ENCODE data around the gene CUX1. TPM values are rescaled to one million over a fixed set of nuclear protein-coding genes. Genes with fewer than 3 reads are reported as not detected.
"Not testable (repeated sequence)": the region's sequence is repeated elsewhere in the genome, so short reads cannot be mapped to it uniquely, and the experiment has no call there.

Gene CUX1
- total RNA-seq, 2 experiments from 2014 or later: 21.1 to 22.4 TPM

GRCh38 chr7:102044641-102044983 is 227.2 kb downstream of the CUX1 start:
- CTCF ChIA-PET: no interaction called here
- POLR2A ChIA-PET: no interaction called here
- Mint-ChIP-seq H3K27me3 (no peaks in the 10 kb centered on the region), H3K36me3 (ENCODE audit: low read depth) (no peaks in the 10 kb centered on the region), H3K27ac (no peak overlapping the region), H3K4me1 (no peaks in the 10 kb centered on the region), H3K4me3 (no peak overlapping the region), H3K9me3 (no peaks in the 10 kb centered on the region)
- DNase-seq: no peak

- no peaks in the 10 kb centered on the region for H3K27me3 Mint-ChIP-seq
- no peak for DNase-seq
- H3K9me3 Mint-ChIP-seq: no peaks in the 10 kb centered on the region
- H3K4me3 Mint-ChIP-seq: no peak overlapping the region
- no peaks in the 10 kb centered on the region for H3K36me3 Mint-ChIP-seq (ENCODE audit: low read depth)
- H3K27ac Mint-ChIP-seq: no peak overlapping the region
- POLR2A ChIA-PET: no interaction called here
- H3K4me1 Mint-ChIP-seq: no peaks in the 10 kb centered on the region
- CTCF ChIA-PET: no interaction called here
Observed at GRCh38 chr7:102044984-102045673, 227.7 kb downstream of the CUX1 start.

GRCh38 chr7:102045681-102046372 is 228.4 kb downstream of the CUX1 start:
- CTCF ChIA-PET: no interaction called here
- no peaks in the 10 kb centered on the region for H3K36me3 Mint-ChIP-seq (ENCODE audit: low read depth)
- POLR2A ChIA-PET: no interaction called here
- DNase-seq: no peak
- no peaks in the 10 kb centered on the region for H3K9me3 Mint-ChIP-seq
- no peak overlapping the region for H3K27ac Mint-ChIP-seq
- no peaks in the 10 kb centered on the region for H3K27me3 Mint-ChIP-seq
- no peak overlapping the region for H3K4me3 Mint-ChIP-seq
- H3K4me1 Mint-ChIP-seq: no peaks in the 10 kb centered on the region

GRCh38 chr7:102046373-102047117 is 229.1 kb downstream of the CUX1 start:
- no peak for DNase-seq
- Mint-ChIP-seq H3K4me3 (no peak overlapping the region), H3K27me3 (no peaks in the 10 kb centered on the region), H3K36me3 (ENCODE audit: low read depth) (no peaks in the 10 kb centered on the region), H3K4me1 (no peaks in the 10 kb centered on the region), H3K27ac (no peak overlapping the region), H3K9me3 (no peaks in the 10 kb centered on the region)
- POLR2A ChIA-PET: no interaction called here
- CTCF ChIA-PET: no interaction called here

- POLR2A ChIA-PET: no interaction called here
- H3K36me3 Mint-ChIP-seq (ENCODE audit: low read depth): no peaks in the 10 kb centered on the region
- no peak for DNase-seq
- no peak overlapping the region for H3K4me3 Mint-ChIP-seq
- no peaks in the 10 kb centered on the region for H3K4me1 Mint-ChIP-seq
- no peaks in the 10 kb centered on the region for H3K27me3 Mint-ChIP-seq
- H3K27ac Mint-ChIP-seq: no peak overlapping the region
- H3K9me3 Mint-ChIP-seq: no peaks in the 10 kb centered on the region
- CTCF ChIA-PET: no interaction called here
Observed at GRCh38 chr7:102047167-102047566, 229.7 kb downstream of the CUX1 start.

GRCh38 chr7:102049765-102050164 is 232.3 kb downstream of the CUX1 start:
- ChIA-PET CTCF (no interaction called here), POLR2A (no interaction called here)
- Mint-ChIP-seq H3K4me1 (no peaks in the 10 kb centered on the region), H3K36me3 (ENCODE audit: low read depth) (no peaks in the 10 kb centered on the region), H3K4me3 (no peak overlapping the region), H3K9me3 (peaks cover 9% of the 10 kb centered on the region), H3K27me3 (no peaks in the 10 kb centered on the region), H3K27ac (no peak overlapping the region)
- DNase-seq: no peak

- no peaks in the 10 kb centered on the region for H3K36me3 Mint-ChIP-seq (ENCODE audit: low read depth)
- POLR2A ChIA-PET: no interaction called here
- H3K9me3 Mint-ChIP-seq: peaks cover 9% of the 10 kb centered on the region
- CTCF ChIA-PET: interaction anchor here (0.8 kb wide), 1 partner anchor 189 kb away, joined by 3 read pairs; no protein-coding TSS in a partner anchor
- H3K27me3 Mint-ChIP-seq: no peaks in the 10 kb centered on the region
- peaks cover 6% of the 10 kb centered on the region for H3K4me1 Mint-ChIP-seq
- no peak overlapping the region for H3K4me3 Mint-ChIP-seq
- no peak overlapping the region for H3K27ac Mint-ChIP-seq
- no peak for DNase-seq
Observed at GRCh38 chr7:102050864-102051460, 233.5 kb downstream of the CUX1 start.

- CTCF ChIA-PET; POLR2A ChIA-PET; H3K9me3 Mint-ChIP-seq; H3K36me3 Mint-ChIP-seq (ENCODE audit: low read depth); DNase-seq; H3K4me1 Mint-ChIP-seq; H3K27me3 Mint-ChIP-seq; H3K4me3 Mint-ChIP-seq; H3K27ac Mint-ChIP-seq: not testable (repeated sequence)
Observed at GRCh38 chr7:102051736-102052135, 234.3 kb downstream of the CUX1 start.

- peaks cover 6% of the 10 kb centered on the region for H3K4me1 Mint-ChIP-seq
- CTCF ChIA-PET: no interaction called here
- H3K9me3 Mint-ChIP-seq: peaks cover 9% of the 10 kb centered on the region
- H3K4me3 Mint-ChIP-seq: no peak overlapping the region
- POLR2A ChIA-PET: no interaction called here
- DNase-seq: no peak
- H3K36me3 Mint-ChIP-seq (ENCODE audit: low read depth): no peaks in the 10 kb centered on the region
- H3K27ac Mint-ChIP-seq: no peak overlapping the region
- no peaks in the 10 kb centered on the region for H3K27me3 Mint-ChIP-seq
Observed at GRCh38 chr7:102054158-102054557, 236.7 kb downstream of the CUX1 start.

- peaks cover 6% of the 10 kb centered on the region for H3K4me1 Mint-ChIP-seq
- H3K36me3 Mint-ChIP-seq (ENCODE audit: low read depth): no peaks in the 10 kb centered on the region
- H3K9me3 Mint-ChIP-seq: peaks cover 9% of the 10 kb centered on the region
- ChIA-PET POLR2A (no interaction called here), CTCF (no interaction called here)
- no peak for DNase-seq
- H3K27ac Mint-ChIP-seq: no peak overlapping the region
- no peaks in the 10 kb centered on the region for H3K27me3 Mint-ChIP-seq
- H3K4me3 Mint-ChIP-seq: no peak overlapping the region
Observed at GRCh38 chr7:102055181-102055976, 238.0 kb downstream of the CUX1 start.

GRCh38 chr7:102059524-102059923 is 242.1 kb downstream of the CUX1 start:
- no peak overlapping the region for H3K27ac Mint-ChIP-seq
- peaks cover 11% of the 10 kb centered on the region for H3K4me1 Mint-ChIP-seq
- ChIA-PET CTCF (no interaction called here), POLR2A (no interaction called here)
- no peaks in the 10 kb centered on the region for H3K36me3 Mint-ChIP-seq (ENCODE audit: low read depth)
- no peak for DNase-seq
- H3K4me3 Mint-ChIP-seq: no peak overlapping the region
- peaks cover under 1% of the 10 kb centered on the region for H3K9me3 Mint-ChIP-seq
- no peaks in the 10 kb centered on the region for H3K27me3 Mint-ChIP-seq

- no peak overlapping the region for H3K27ac Mint-ChIP-seq
- no peaks in the 10 kb centered on the region for H3K9me3 Mint-ChIP-seq
Observed at GRCh38 chr7:102061354-102061945, 244.0 kb downstream of the CUX1 start.

GRCh38 chr7:102061981-102062390 is 244.6 kb downstream of the CUX1 start:
- H3K4me3 Mint-ChIP-seq: no peak overlapping the region

More at GRCh38 chr7:102061354-102061945, 244.0 kb downstream of the CUX1 start:
- DNase-seq: no peak
- Mint-ChIP-seq H3K4me1 (peaks cover 5% of the 10 kb centered on the region), H3K36me3 (ENCODE audit: low read depth) (no peaks in the 10 kb centered on the region), H3K4me3 (no peak overlapping the region), H3K27me3 (no peaks in the 10 kb centered on the region)
- CTCF ChIA-PET: no interaction called here
- POLR2A ChIA-PET: no interaction called here

More at GRCh38 chr7:102061981-102062390, 244.6 kb downstream of the CUX1 start:
- CTCF ChIA-PET: no interaction called here
- POLR2A ChIA-PET: no interaction called here
- Mint-ChIP-seq H3K4me1 (peaks cover 5% of the 10 kb centered on the region), H3K27me3 (no peaks in the 10 kb centered on the region), H3K9me3 (no peaks in the 10 kb centered on the region), H3K36me3 (ENCODE audit: low read depth) (no peaks in the 10 kb centered on the region), H3K27ac (no peak overlapping the region)
- DNase-seq: no peak
